ENCODE results near the gene ECM1.

ECM1 gene

DNA sequence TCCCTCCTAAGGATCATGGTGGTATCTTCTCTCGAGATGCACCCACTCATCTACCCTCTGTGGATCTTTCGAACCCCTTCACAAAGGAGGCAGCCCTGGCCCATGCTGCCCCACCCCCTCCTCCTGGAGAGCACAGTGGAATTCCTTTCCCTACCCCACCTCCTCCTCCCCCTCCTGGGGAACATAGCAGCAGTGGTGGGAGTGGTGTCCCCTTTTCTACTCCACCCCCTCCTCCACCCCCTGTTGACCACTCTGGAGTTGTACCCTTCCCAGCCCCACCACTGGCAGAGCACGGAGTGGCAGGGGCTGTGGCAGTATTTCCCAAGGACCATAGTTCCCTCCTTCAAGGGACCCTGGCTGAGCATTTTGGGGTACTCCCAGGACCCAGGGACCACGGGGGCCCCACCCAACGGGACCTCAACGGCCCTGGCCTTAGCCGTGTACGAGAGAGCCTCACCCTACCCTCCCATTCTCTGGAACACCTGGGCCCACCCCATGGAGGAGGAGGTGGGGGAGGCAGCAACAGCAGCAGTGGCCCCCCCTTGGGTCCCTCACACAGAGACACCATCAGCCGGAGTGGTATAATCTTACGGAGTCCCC, 35.2 kb upstream of the ECM1 start:
- Histone ChIP-seq H3K36me3 (replicated peaks in 1 of 2; ENCODE audit: control insufficient read depth in 2 of 2, insufficient read depth in 2 of 2, low read length in 2 of 2) (peaks cover 27 to 62% of the 10 kb centered on the region in 2 donors), H3K4me1 (ENCODE audit: control insufficient read depth in 2 of 2, insufficient read depth in 1 of 2, low read depth in 1 of 2, low read length in 2 of 2) (peaks cover 0 to 6% of the 10 kb centered on the region in 2 donors), H3K27me3 (ENCODE audit: control insufficient read depth in 3 of 3, insufficient read depth in 3 of 3, low read depth in 1 of 3, low read length in 3 of 3) (peaks cover 0 to 2% (median 0%) of the 10 kb centered on the region in 3 experiments), H3K79me1 (ENCODE audit: low read depth, low read length) (peaks cover 11% of the 10 kb centered on the region), H3K18ac (ENCODE audit: low read length) (peak overlapping the region; percentile 35), H2AFZ (ENCODE audit: low read length) (no peak overlapping the region), H2BK5ac (ENCODE audit: low read length) (no peak overlapping the region), H2AK5ac (ENCODE audit: low read depth, low read length) (no peak overlapping the region), H3K9me3 (replicated peaks in 1 of 2; ENCODE audit: control insufficient read depth in 2 of 2, insufficient read depth in 1 of 2, low read depth in 1 of 2, low read length in 2 of 2) (no peaks in the 10 kb centered on the region), H2BK15ac (ENCODE audit: low read length) (no peak overlapping the region), H4K8ac (ENCODE audit: low read depth, low read length) (no peak overlapping the region), H3K4me3 (ENCODE audit: low read length in 2 of 2) (peak overlapping the region in 1 of 2 donors; percentile 60), H4K91ac (ENCODE audit: low read depth, low read length, poor library complexity) (no peak overlapping the region), H3K27ac (replicated peaks; ENCODE audit: low read length) (peak overlapping the region; percentile 9), H3K14ac (ENCODE audit: low read length) (no peak overlapping the region), H3K9ac (ENCODE audit: low read depth, low read length, poor library complexity) (peak overlapping the region; percentile 15), H2BK120ac (ENCODE audit: low read depth, low read length) (peak overlapping the region; percentile 89), H3K23ac (ENCODE audit: low read depth, low read length, poor library complexity) (no peak overlapping the region), H2BK12ac (ENCODE audit: low read length) (no peak overlapping the region), H3K4me2 (ENCODE audit: insufficient read depth, low read length, poor library complexity, severe bottlenecking) (no peak overlapping the region), H3K4ac (ENCODE audit: low read length) (no peak overlapping the region)
- WGBS, 2 donors (ENCODE audit: extremely low coverage in 2 of 2, insufficient read length in 2 of 2, insufficient replicate concordance in 1 of 2) = no CpG with 5 or more reads among the region's 10 CpGs
- DNase-seq (ENCODE audit: low spot score) = no peak

DNA sequence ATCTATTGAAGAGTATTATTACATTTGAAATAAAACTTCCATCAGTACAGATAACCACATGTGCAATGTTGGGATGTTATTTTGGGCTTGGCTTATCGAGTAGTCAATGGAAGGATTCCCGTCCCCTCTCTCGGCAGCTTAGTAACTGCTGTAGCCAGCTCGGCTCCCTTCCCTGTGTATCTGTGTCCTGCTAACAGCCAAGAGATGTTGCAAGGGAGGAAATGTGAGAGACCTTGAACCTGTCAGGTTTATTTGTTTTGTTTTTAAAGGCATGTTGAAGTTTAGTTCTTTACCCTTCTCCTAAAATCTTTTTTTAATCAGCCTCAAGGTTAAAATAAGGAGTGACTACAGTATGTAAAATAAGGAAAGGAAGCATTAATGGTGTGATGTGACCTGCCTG, 34.2 kb upstream of the ECM1 start:
- no peak overlapping the region for H3K18ac ChIP-seq (ENCODE audit: low read length)
- peaks cover 11% of the 10 kb centered on the region for H3K79me1 ChIP-seq (ENCODE audit: low read depth, low read length)
- WGBS, 2 donors (ENCODE audit: extremely low coverage in 2 of 2, insufficient read length in 2 of 2, insufficient replicate concordance in 1 of 2) = no CpG with 5 or more reads among the region's 4 CpGs

DNA sequence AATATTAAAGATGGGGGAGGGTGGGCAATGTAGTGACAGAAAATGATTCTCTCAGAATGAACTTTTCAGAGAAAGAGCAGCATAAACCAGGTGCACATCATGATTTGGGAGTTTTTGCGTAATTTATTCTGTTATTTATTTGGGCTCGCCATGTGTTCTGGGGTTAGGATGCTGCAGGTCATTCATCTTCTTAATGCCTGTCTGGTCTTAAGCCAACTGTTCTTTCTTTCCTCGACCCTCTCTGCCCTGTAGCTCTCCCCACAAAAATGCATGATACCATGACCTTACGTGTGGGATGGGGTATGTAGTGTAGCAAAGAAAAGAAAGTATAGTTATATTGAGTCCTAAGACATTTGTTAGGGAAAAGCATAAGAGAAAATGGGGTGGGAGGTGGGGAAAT, 33.0 kb upstream of the ECM1 start:
- H3K9ac ChIP-seq (ENCODE audit: low read depth, low read length, poor library complexity) = no peak overlapping the region
- no peak overlapping the region for H3K27ac ChIP-seq (replicated peaks; ENCODE audit: low read length)
- no peak overlapping the region for H3K4me2 ChIP-seq (ENCODE audit: insufficient read depth, low read length, poor library complexity, severe bottlenecking)
- H2AFZ ChIP-seq (ENCODE audit: low read length) = no peak overlapping the region
- peaks cover 27 to 42% of the 10 kb centered on the region in 2 donors for H3K36me3 ChIP-seq (replicated peaks in 1 of 2; ENCODE audit: control insufficient read depth in 2 of 2, insufficient read depth in 2 of 2, low read length in 2 of 2)
- no peaks in the 10 kb centered on the region for H3K9me3 ChIP-seq (replicated peaks in 1 of 2; ENCODE audit: control insufficient read depth in 2 of 2, insufficient read depth in 1 of 2, low read depth in 1 of 2, low read length in 2 of 2)
- H2BK12ac ChIP-seq (ENCODE audit: low read length) = no peak overlapping the region
- WGBS, 2 donors (ENCODE audit: extremely low coverage in 2 of 2, insufficient read length in 2 of 2, insufficient replicate concordance in 1 of 2) = no CpG with 5 or more reads among the region's 4 CpGs
- H3K18ac ChIP-seq (ENCODE audit: low read length) = no peak overlapping the region
- no peak overlapping the region for H3K14ac ChIP-seq (ENCODE audit: low read length)
- no peak overlapping the region for H3K4me3 ChIP-seq (ENCODE audit: low read length in 2 of 2)
- H3K4ac ChIP-seq (ENCODE audit: low read length) = no peak overlapping the region
- no peak overlapping the region for H4K8ac ChIP-seq (ENCODE audit: low read depth, low read length)
- H3K23ac ChIP-seq (ENCODE audit: low read depth, low read length, poor library complexity) = no peak overlapping the region
- H3K79me1 ChIP-seq (ENCODE audit: low read depth, low read length) = peaks cover 11% of the 10 kb centered on the region
- no peak overlapping the region for H2AK5ac ChIP-seq (ENCODE audit: low read depth, low read length)
- no peak for DNase-seq (ENCODE audit: low spot score)
- H2BK120ac ChIP-seq (ENCODE audit: low read depth, low read length) = no peak overlapping the region
- H3K27me3 ChIP-seq (ENCODE audit: control insufficient read depth in 3 of 3, insufficient read depth in 3 of 3, low read depth in 1 of 3, low read length in 3 of 3) = peaks cover 0 to 2% (median 0%) of the 10 kb centered on the region in 3 experiments
- no peak overlapping the region for H4K91ac ChIP-seq (ENCODE audit: low read depth, low read length, poor library complexity)
- peaks cover 0 to 6% of the 10 kb centered on the region in 2 donors for H3K4me1 ChIP-seq (ENCODE audit: control insufficient read depth in 2 of 2, insufficient read depth in 1 of 2, low read depth in 1 of 2, low read length in 2 of 2)
- no peak overlapping the region for H2BK5ac ChIP-seq (ENCODE audit: low read length)
- H2BK15ac ChIP-seq (ENCODE audit: low read length) = no peak overlapping the region

More for the DNA sequence above, 34.2 kb upstream of the ECM1 start:
- no peak overlapping the region for H3K4me2 ChIP-seq (ENCODE audit: insufficient read depth, low read length, poor library complexity, severe bottlenecking)
- no peak overlapping the region for H2BK15ac ChIP-seq (ENCODE audit: low read length)
- no peak overlapping the region for H4K8ac ChIP-seq (ENCODE audit: low read depth, low read length)
- no peak overlapping the region for H4K91ac ChIP-seq (ENCODE audit: low read depth, low read length, poor library complexity)
- no peak overlapping the region for H2BK120ac ChIP-seq (ENCODE audit: low read depth, low read length)
- no peak overlapping the region for H2AK5ac ChIP-seq (ENCODE audit: low read depth, low read length)
- no peak overlapping the region for H2BK5ac ChIP-seq (ENCODE audit: low read length)
- peaks cover 0 to 6% of the 10 kb centered on the region in 2 donors for H3K4me1 ChIP-seq (ENCODE audit: control insufficient read depth in 2 of 2, insufficient read depth in 1 of 2, low read depth in 1 of 2, low read length in 2 of 2)
- no peak overlapping the region for H2BK12ac ChIP-seq (ENCODE audit: low read length)
- no peak overlapping the region for H3K9ac ChIP-seq (ENCODE audit: low read depth, low read length, poor library complexity)
- peaks cover 0 to 2% (median 0%) of the 10 kb centered on the region in 3 experiments for H3K27me3 ChIP-seq (ENCODE audit: control insufficient read depth in 3 of 3, insufficient read depth in 3 of 3, low read depth in 1 of 3, low read length in 3 of 3)
- no peak overlapping the region for H2AFZ ChIP-seq (ENCODE audit: low read length)
- H3K4me3 ChIP-seq (ENCODE audit: low read length in 2 of 2) = no peak overlapping the region
- H3K27ac ChIP-seq (replicated peaks; ENCODE audit: low read length) = no peak overlapping the region
- no peak overlapping the region for H3K14ac ChIP-seq (ENCODE audit: low read length)
- H3K23ac ChIP-seq (ENCODE audit: low read depth, low read length, poor library complexity) = no peak overlapping the region
- no peak for DNase-seq (ENCODE audit: low spot score)
- H3K9me3 ChIP-seq (replicated peaks in 1 of 2; ENCODE audit: control insufficient read depth in 2 of 2, insufficient read depth in 1 of 2, low read depth in 1 of 2, low read length in 2 of 2) = no peaks in the 10 kb centered on the region
- no peak overlapping the region for H3K4ac ChIP-seq (ENCODE audit: low read length)
- H3K36me3 ChIP-seq (replicated peaks in 1 of 2; ENCODE audit: control insufficient read depth in 2 of 2, insufficient read depth in 2 of 2, low read length in 2 of 2) = peaks cover 27 to 53% of the 10 kb centered on the region in 2 donors

DNA sequence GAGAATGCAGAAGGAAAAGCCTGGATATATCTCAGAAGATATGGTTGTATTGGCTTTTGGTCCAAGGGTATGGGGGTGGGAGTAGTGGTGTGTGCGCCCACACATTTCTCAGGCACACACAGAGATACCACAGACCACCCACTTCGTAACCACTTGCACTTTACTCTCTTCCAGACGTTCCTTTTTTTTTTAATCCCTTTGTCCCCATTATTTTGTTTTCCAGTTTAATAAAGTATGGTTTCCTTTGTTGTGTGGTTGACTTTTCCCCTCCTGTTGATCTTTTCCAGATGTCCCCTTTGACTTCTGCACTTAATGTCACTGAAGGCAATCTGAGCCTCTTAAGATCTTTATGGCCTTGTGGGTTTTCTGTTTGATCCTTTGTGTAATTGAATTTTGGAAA, 31.2 kb upstream of the ECM1 start:
- Histone ChIP-seq H2AK5ac (ENCODE audit: low read depth, low read length) (no peak overlapping the region), H3K9ac (ENCODE audit: low read depth, low read length, poor library complexity) (no peak overlapping the region), H3K4ac (ENCODE audit: low read length) (no peak overlapping the region), H3K18ac (ENCODE audit: low read length) (no peak overlapping the region), H3K27ac (replicated peaks; ENCODE audit: low read length) (no peak overlapping the region), H3K4me1 (ENCODE audit: control insufficient read depth in 2 of 2, insufficient read depth in 1 of 2, low read depth in 1 of 2, low read length in 2 of 2) (peaks cover 0 to 6% of the 10 kb centered on the region in 2 donors), H3K4me2 (ENCODE audit: insufficient read depth, low read length, poor library complexity, severe bottlenecking) (no peak overlapping the region), H2AFZ (ENCODE audit: low read length) (no peak overlapping the region), H3K36me3 (replicated peaks in 1 of 2; ENCODE audit: control insufficient read depth in 2 of 2, insufficient read depth in 2 of 2, low read length in 2 of 2) (peaks cover 13 to 23% of the 10 kb centered on the region in 2 donors), H3K4me3 (ENCODE audit: low read length in 2 of 2) (no peak overlapping the region), H2BK12ac (ENCODE audit: low read length) (no peak overlapping the region), H2BK5ac (ENCODE audit: low read length) (no peak overlapping the region), H2BK120ac (ENCODE audit: low read depth, low read length) (no peak overlapping the region), H3K27me3 (ENCODE audit: control insufficient read depth in 3 of 3, insufficient read depth in 3 of 3, low read depth in 1 of 3, low read length in 3 of 3) (peaks cover 0 to 2% (median 0%) of the 10 kb centered on the region in 3 experiments), H3K9me3 (replicated peaks in 1 of 2; ENCODE audit: control insufficient read depth in 2 of 2, insufficient read depth in 1 of 2, low read depth in 1 of 2, low read length in 2 of 2) (no peaks in the 10 kb centered on the region), H3K23ac (ENCODE audit: low read depth, low read length, poor library complexity) (no peak overlapping the region), H3K79me1 (ENCODE audit: low read depth, low read length) (peaks cover 7% of the 10 kb centered on the region), H4K8ac (ENCODE audit: low read depth, low read length) (no peak overlapping the region), H2BK15ac (ENCODE audit: low read length) (no peak overlapping the region), H4K91ac (ENCODE audit: low read depth, low read length, poor library complexity) (no peak overlapping the region), H3K14ac (ENCODE audit: low read length) (no peak overlapping the region)
- no CpG with 5 or more reads among the region's 3 CpGs for whole genome bisulfite sequencing, 2 donors (ENCODE audit: extremely low coverage in 2 of 2, insufficient read length in 2 of 2, insufficient replicate concordance in 1 of 2)
- DNase-seq (ENCODE audit: low spot score) = no peak

All from neuronal stem cell (in vitro differentiated cells).